Mammary epithelial cell (primary cell): ENCODE data around the gene RALGPS1.

Source experiments
- CTCF ChIP-seq, 2 donors: IDR thresholded peaks in 1 of 2; conservative IDR thresholded peaks in 1 of 2; 2 replicates each; pipeline ENCODE4 v1.5.1; 2011 to 2012; ENCODE audit warnings: inconsistent platforms in 2 of 2, low read length in 2 of 2, mild to moderate bottlenecking in 2 of 2, control low read depth in 1 of 2, low read depth in 1 of 2; ENCODE audit not compliant: insufficient read depth in 1 of 2; ENCODE audit errors: extremely low read depth in 1 of 2
- EZH2 ChIP-seq: IDR thresholded peaks from 2 replicates; pipeline ENCODE4 v1.6.1; 2012; ENCODE audit warnings: low read length, inconsistent platforms, borderline replicate concordance

GRCh38 chr9:127029548-127029947, 115.0 kb downstream of the RALGPS1 start:
- TF ChIP-seq CTCF (conservative IDR thresholded peaks at IDR 0.05 in 1 of 2, IDR thresholded peaks at IDR 0.05 in 1 of 2; ENCODE audit: extremely low read depth in 1 of 2, insufficient read depth in 1 of 2, low read depth in 1 of 2, low read length in 2 of 2) (no peak), EZH2 (no peak)
